Ramos (cell line): ENCODE data around the gene KCTD16.

ENCODE experiments used
- in situ Hi-C: fragments of 300-500 bp; cut with MboI; formaldehyde crosslinking; loops from one replicate; pipeline ENCODE4 v1.14.3; 2022; ENCODE audit warnings: low sequenced_read_pairs; ENCODE audit not compliant: unreplicated experiment

Gene KCTD16

GRCh38 chr5:144273232-144274027 lies 102.8 kb downstream of the KCTD16 start:
- in situ Hi-C loops, result no loop called here

GRCh38 chr5:144275329-144275728 lies 104.7 kb downstream of the KCTD16 start:
- in situ Hi-C loops, result no loop called here

- in situ Hi-C loops, result no loop called here
Observed at GRCh38 chr5:144276034-144276822, 105.6 kb downstream of the KCTD16 start.

GRCh38 chr5:144281784-144282183 lies 111.1 kb downstream of the KCTD16 start:
- in situ Hi-C loops, result no loop called here

- in situ Hi-C loops, result no loop called here
Observed at GRCh38 chr5:144284036-144284435, 113.4 kb downstream of the KCTD16 start.

GRCh38 chr5:144284931-144285502 lies 114.3 kb downstream of the KCTD16 start:
- in situ Hi-C loops, result no loop called here

GRCh38 chr5:144289277-144289676 lies 118.6 kb downstream of the KCTD16 start:
- in situ Hi-C loops, result no loop called here

GRCh38 chr5:144292029-144292428 lies 121.4 kb downstream of the KCTD16 start:
- in situ Hi-C loops, result no loop called here

GRCh38 chr5:144295284-144295683 lies 124.6 kb downstream of the KCTD16 start:
- in situ Hi-C loops, result no loop called here

- in situ Hi-C loops, result no loop called here
Observed at GRCh38 chr5:144297081-144297480, 126.4 kb downstream of the KCTD16 start.

GRCh38 chr5:144298658-144299057 lies 128.0 kb downstream of the KCTD16 start:
- in situ Hi-C loops, result no loop called here

- in situ Hi-C loops, result no loop called here
Observed at GRCh38 chr5:144304688-144305087, 134.0 kb downstream of the KCTD16 start.

- in situ Hi-C loops, result no loop called here
Observed at GRCh38 chr5:144307736-144308135, 137.1 kb downstream of the KCTD16 start.

- in situ Hi-C loops, result no loop called here
Observed at GRCh38 chr5:144308174-144308573, 137.5 kb downstream of the KCTD16 start.

GRCh38 chr5:144308906-144309670 lies 138.4 kb downstream of the KCTD16 start:
- in situ Hi-C loops, result no loop called here

GRCh38 chr5:144310621-144311020 lies 139.9 kb downstream of the KCTD16 start:
- in situ Hi-C loops, result no loop called here

- in situ Hi-C loops, result no loop called here
Observed at GRCh38 chr5:144313147-144313726, 142.6 kb downstream of the KCTD16 start.

GRCh38 chr5:144315026-144315425 lies 144.4 kb downstream of the KCTD16 start:
- in situ Hi-C loops, result no loop called here

GRCh38 chr5:144315994-144316634 lies 145.4 kb downstream of the KCTD16 start:
- in situ Hi-C loops, result no loop called here

GRCh38 chr5:144318011-144318410 lies 147.3 kb downstream of the KCTD16 start:
- in situ Hi-C loops, result no loop called here
